PC-9 (cell line): ENCODE data around the gene UBE2L3.

Experiments used
- EZH2 ChIP-seq: fragments of 200-600 bp; sonication (generic); IDR thresholded peaks from 2 replicates; pipeline ENCODE4 v1.8.0; 2017; ENCODE audit warnings: antibody characterized with exemption, low read depth
- TF ChIP-seq, protein P1 (sequence below): fragments of 200-600 bp; sonication (generic); conservative IDR thresholded peaks from 2 replicates; pipeline ENCODE4 v1.6.1; 2017; ENCODE audit warnings: mixed run types, antibody characterized with exemption, mild to moderate bottlenecking, moderate library complexity

DNA sequence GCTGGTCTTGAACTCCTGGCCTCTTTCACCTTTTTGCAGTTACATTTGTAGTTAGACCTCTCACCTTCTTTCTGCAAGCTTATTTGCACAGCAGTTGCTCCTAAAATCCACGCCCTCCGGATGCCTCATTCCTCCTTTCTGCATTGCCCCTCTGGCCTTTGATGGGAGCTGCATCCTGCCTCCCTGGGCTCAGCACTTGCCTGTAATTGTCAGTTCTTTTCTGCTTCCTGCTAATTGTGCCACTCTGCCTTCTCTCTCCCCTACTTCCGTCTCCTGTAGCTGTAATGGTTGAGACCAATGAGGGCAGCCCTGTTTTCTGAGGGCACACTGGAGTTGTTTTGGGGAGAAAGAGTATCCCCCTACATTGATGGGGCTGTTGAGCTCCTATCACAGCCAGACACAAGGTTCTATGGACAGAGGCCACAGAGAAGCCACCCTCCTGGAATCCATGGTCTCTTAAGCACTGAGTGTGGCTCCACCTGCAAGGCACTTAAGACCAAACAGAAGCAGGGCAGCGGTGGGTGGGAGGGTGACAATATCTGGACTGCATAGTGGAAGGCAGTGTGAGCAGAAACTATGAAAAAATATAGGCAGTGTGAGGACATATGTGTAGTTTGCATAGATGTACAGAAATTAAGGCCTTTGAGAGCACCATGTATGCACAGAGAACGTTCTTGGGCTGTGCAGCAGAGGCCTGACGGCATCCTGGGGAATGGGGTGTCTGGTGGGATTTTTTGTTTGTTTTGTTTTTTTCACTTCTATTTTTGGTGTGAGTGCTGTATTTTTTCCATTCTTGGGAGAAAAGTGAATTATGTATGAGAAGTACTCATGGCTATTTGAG, 31.8 kb downstream of the UBE2L3 start:
- TF ChIP-seq EZH2: no peak
- TF ChIP-seq, protein P1, sequence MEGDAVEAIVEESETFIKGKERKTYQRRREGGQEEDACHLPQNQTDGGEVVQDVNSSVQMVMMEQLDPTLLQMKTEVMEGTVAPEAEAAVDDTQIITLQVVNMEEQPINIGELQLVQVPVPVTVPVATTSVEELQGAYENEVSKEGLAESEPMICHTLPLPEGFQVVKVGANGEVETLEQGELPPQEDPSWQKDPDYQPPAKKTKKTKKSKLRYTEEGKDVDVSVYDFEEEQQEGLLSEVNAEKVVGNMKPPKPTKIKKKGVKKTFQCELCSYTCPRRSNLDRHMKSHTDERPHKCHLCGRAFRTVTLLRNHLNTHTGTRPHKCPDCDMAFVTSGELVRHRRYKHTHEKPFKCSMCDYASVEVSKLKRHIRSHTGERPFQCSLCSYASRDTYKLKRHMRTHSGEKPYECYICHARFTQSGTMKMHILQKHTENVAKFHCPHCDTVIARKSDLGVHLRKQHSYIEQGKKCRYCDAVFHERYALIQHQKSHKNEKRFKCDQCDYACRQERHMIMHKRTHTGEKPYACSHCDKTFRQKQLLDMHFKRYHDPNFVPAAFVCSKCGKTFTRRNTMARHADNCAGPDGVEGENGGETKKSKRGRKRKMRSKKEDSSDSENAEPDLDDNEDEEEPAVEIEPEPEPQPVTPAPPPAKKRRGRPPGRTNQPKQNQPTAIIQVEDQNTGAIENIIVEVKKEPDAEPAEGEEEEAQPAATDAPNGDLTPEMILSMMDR: no peak
